ENCODE results near the gene TNRC18.
"Not testable (repeated sequence)": the region's sequence is repeated elsewhere in the genome, so short reads cannot be mapped to it uniquely, and the experiment has no call there.

Gene TNRC18

GRCh38 chr7:5322621-5323410 lies 100.8 kb downstream of the TNRC18 start:
- no peak for DNase-seq (ENCODE audit: low read depth in 2 of 2)

DNA sequence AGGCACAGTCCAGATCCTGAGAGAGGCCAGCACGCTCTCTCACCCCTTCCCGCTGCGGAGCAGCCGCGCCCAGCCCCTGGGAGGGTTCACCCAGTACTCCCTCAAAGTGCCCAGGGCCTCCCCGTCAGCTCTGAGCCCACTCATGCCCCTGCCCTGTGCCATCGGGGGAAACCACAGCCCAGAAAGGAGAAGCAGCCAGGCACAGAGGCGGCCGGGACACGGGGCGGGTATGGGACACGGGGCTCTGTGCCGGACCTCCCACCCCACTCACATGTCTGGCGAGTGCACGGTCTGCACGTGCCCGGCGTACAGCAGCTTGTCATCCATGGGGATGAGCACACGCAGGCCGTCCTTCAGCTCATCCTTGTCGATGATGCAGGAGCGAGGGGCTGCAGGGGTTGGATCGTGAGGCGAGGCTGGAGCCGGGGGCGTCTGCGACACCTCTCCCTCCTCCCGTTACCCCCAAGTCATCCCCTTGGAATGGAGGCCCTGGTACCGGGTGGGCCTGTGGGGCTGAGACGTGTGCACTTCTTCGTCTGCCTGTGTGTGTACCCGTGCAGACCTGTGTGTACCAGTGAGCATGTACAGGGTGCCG lies 102.7 kb downstream of the TNRC18 start:
- no peak for DNase-seq (ENCODE audit: low read depth in 2 of 2)

DNA sequence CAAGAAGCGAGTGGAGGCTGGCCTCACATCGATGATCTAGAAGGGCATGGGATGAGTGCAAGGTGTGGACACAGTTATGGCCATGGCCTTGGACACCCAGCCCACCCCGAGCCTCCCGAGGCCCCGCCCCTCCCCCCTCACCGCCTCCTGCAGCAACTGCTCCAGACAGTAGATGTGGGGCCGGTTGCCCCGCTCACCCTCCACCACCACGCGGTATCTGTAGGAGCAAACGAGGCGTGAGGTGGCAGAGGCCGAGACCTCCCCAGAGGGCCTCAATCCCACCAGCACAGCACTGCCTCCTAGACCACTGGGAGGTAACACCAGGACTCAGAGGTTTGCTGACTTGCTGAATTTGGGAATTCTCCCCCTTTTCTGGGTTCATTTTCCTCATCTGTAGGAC lies 103.2 kb downstream of the TNRC18 start:
- DNase-seq (ENCODE audit: low read depth in 2 of 2), result no peak

DNA sequence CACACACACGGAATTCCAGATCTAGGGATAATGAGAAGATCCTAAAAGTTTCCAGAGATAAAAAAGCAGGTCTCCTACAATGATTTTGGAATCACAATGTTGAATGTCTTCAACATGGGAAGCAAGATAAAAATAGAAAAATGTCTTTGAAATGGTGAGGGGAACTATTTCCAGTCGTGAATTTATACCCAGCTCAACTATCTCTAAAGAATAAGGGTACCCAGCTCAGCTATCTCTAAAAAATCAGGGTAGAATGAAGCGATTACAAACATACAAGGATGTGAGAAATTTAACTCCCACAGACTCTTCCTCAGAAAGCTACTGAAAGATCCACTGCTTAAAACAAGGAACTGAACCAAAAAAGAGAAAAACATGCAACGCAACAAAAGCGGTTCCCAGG lies 105.0 kb downstream of the TNRC18 start:
- DNase-seq (ENCODE audit: low read depth in 2 of 2), result not testable (repeated sequence)

- DNase-seq (ENCODE audit: low read depth in 2 of 2), result no peak
These were observed 107.9 kb downstream of the TNRC18 start for GRCh38 chr7:5315761-5316160.

DNA sequence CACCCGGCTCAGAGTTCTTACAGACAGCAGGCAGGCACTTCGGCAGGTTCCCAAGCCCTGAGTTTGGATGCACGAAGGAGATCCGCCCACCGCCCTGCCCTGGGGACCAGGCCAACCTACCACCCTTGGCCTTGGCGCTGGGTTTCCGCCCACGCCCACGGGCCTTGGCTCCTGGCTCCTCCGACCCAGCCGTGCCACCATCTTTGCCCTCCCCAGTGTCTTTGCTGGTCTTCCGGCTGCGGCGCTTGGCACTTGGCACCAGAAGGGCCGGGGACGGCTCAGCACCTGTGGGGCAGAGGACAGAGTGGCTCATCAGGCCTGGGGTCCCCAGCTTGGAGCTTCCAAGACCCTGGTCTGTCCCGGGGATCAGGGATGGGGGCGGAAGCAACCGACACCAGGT lies 108.8 kb downstream of the TNRC18 start:
- DNase-seq (ENCODE audit: low read depth in 2 of 2), result no peak

- not testable (repeated sequence) for DNase-seq (ENCODE audit: low read depth in 2 of 2)
These were observed 110.4 kb downstream of the TNRC18 start for GRCh38 chr7:5313076-5313885.

GRCh38 chr7:5312276-5313070 lies 111.2 kb downstream of the TNRC18 start:
- DNase-seq (ENCODE audit: low read depth in 2 of 2), result not testable (repeated sequence)

GRCh38 chr7:5310822-5311405 lies 112.7 kb downstream of the TNRC18 start:
- DNase-seq (ENCODE audit: low read depth in 2 of 2), result no peak

DNA sequence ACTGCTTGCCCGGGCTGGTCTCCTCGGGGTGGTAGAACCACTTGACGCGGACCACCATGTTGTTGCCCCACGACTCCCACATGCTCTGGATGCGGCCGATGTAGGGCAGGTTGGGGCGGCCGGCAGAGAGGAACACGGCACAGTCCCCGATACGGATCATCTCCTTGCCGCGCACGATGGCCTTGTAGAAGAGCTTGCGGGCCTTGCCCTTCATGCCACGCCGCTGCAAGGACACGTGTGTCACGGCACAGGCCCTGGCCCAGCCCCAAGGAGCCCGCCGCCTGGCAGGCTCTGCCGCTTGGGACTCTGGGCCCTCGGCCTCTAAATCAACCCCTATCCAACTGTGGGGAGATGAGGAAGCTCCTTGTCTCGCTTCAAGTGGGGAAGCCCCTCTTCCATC lies 114.5 kb downstream of the TNRC18 start:
- no peak for DNase-seq (ENCODE audit: low read depth in 2 of 2)

DNA sequence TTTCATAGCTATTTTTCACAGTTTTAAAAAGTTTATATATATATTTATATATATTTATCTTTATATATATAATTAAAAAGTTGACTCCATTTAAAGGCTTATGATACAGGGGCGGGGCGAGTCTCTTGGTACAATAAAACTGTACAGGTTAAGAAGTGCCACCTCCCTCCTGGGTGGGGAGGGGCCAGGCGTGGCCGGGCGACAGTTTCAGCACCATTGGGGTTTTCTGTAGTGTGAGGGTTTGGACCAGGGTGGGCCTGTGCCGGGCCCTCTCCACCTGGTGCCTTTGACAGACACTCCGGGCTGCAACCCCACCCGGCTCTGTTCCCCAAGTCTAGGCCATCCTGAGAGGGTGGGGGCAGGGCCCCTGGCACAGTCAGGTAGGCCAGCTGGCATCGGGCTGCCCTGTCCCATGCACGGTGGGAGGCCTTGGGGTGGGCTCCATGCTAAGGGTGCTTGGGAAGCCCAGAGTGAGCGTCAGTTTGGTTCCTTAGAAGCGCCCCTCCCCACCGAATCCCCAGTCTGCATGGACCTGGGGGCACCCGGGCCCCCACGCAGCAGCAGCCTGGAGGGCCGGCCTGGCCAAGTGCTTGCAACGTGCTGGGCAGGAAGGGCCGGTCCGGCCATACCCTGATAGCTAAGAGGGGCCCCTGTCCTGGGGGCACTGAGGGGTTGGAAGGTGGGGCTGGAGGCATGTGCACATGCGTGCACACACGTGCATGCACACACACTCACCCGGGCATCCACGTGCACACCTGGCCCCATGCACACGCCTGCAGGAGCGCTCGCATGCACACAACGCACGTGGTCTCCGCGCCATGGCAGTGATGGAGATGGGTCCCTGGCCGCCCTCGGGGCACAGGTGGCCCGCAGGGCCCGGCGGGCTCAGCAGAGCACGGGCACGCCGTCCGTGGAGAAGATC lies 116.2 kb downstream of the TNRC18 start:
- not testable (repeated sequence) for DNase-seq (ENCODE audit: low read depth in 2 of 2)

DNA sequence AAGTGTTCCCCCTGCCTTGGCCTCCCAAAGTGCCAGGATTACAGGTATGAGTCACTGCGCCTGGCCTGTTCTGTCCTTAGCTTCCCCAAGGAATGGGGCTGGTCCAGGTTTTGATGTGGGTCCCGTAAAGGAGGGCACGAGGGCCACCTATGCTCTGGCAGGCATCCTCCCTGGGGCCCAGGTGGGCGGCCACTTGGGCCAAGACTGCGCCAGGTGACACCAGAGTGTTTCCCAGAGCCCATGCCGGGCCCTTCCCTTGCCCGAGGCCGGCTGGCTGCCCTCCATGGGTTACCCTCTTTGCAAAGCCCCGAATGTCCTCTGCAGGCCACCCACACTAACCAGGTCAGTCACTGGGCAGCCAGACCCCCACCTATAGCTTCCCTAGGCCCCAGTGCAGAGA lies 118.6 kb downstream of the TNRC18 start:
- DNase-seq (ENCODE audit: low read depth in 2 of 2), result not testable (repeated sequence)

GRCh38 chr7:5303591-5304505 lies 119.8 kb downstream of the TNRC18 start:
- no peak for DNase-seq (ENCODE audit: low read depth in 2 of 2)

DNA sequence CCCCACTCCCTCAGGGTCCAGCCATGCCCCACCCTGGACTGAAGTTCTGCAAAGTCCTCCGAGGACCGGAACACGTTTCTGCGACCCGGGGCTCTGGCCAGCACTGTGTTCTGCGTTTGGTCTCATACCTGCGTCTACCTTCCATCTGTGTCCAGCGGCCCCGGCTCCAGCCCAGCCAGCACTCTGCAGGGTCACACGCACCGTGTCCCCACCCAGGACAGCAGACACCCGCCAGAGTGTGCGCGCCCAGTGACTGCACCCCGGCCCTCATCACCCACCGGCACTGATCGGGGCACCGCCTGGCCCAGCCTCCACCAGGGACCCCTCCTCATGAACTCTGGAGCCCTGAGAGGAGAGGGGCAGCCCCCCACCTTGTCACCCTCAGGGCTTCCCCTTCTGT lies 120.6 kb downstream of the TNRC18 start:
- no peak for DNase-seq (ENCODE audit: low read depth in 2 of 2)

GRCh38 chr7:5302577-5302976 lies 121.1 kb downstream of the TNRC18 start:
- DNase-seq (ENCODE audit: low read depth in 2 of 2), result no peak

DNA sequence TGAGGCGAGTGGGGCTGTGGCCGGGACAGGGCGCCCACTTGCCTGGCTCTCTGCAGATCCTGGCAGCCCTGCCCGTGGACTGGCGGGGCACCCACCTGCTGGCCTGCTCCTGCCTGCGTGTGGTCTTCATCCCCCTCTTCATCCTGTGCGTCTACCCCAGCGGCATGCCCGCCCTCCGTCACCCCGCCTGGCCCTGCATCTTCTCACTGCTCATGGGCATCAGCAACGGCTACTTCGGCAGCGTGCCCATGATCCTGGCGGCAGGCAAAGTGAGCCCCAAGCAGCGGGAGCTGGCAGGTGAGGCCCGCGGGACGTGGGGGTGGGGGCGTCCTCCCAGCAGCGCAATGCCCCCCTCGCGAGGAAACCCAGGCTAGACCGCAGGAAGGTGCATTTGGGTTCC lies 123.3 kb downstream of the TNRC18 start:
- DNase-seq (ENCODE audit: low read depth in 2 of 2), result no peak

DNA sequence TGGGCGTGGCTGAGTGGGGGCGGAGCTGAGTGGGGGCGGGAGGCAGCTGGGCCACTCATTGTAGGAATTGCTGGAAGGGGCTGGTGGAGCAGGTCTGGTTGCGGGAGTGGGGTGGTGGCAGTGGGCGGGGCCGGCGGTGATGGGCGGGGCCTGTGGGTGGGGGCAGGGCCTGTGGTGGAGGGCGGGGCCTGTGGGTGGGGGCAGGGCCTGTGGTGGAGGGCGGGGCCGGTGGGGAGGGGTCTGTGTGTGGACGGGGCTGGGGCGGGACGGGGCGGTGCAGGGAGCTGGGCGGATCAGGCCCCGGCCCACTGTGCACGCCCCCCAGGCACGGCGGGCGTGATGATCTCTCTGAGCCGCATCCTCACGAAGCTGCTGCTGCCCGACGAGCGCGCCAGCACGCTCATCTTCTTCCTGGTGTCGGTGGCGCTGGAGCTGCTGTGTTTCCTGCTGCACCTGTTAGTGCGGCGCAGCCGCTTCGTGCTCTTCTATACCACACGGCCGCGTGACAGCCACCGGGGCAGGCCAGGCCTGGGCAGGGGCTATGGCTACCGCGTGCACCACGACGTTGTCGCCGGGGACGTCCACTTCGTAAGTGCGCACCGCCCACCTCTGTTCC lies 126.9 kb downstream of the TNRC18 start:
- DNase-seq (ENCODE audit: low read depth in 2 of 2), result peak; percentile 34 to 47

- no peak for DNase-seq (ENCODE audit: low read depth in 2 of 2)
These were observed 127.5 kb downstream of the TNRC18 start for GRCh38 chr7:5296015-5296610.
